ENCODE measurements around the gene PLP2. TPM values are rescaled to one million over a fixed set of nuclear protein-coding genes. Genes with fewer than 3 reads are reported as not detected.

Gene PLP2
- total and polyA plus RNA-seq, 2 of the 4 experiments (the other 2 are of a cell fraction) = 22.6 to 156 TPM

DNA sequence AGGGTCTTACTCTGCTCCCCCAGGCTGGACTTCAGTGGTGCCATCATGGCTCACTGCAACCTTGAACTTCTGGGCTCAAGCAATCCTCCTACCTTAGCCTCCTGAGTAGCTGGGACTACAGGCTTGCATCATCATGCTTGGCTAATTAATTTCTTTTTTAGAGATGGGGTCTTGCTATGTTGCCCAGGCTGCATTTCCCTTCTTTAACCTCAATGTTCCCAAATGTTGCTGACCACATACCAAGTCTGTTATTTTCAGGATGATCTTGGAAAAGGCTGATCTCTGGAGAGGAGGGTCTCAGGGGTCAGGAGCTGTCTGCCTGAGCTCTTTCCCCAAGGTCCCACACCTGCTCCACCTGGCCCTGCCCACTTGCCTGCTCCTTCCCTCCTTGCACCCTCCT is 48.4 kb downstream of the PLP2 start:
- no TSS peak for BruUV-seq (replicated peaks)
- Histone ChIP-seq H2BK120ac (ENCODE audit: low read depth, low read length) (no peak overlapping the region), H3K36me3 (ENCODE audit: control insufficient read depth, insufficient read depth, low read length) (no peaks in the 10 kb centered on the region), H2BK15ac (ENCODE audit: low read depth, low read length) (no peak overlapping the region), H2AK5ac (ENCODE audit: low read depth, low read length) (no peak overlapping the region), H3K4me3 (ENCODE audit: insufficient read depth, low read depth, low read length) (no peak overlapping the region), H2BK20ac (ENCODE audit: low read depth, low read length) (no peak overlapping the region), H3K9ac (ENCODE audit: low read depth, low read length) (no peak overlapping the region), H3K18ac (ENCODE audit: low read depth, low read length) (no peak overlapping the region), H2AFZ (replicated peaks; ENCODE audit: low read length, poor library complexity) (no peak overlapping the region), H3K4me1 (ENCODE audit: control insufficient read depth, insufficient read depth, low read length) (no peaks in the 10 kb centered on the region), H3K23ac (ENCODE audit: low read depth, low read length) (no peak overlapping the region), H3K14ac (replicated peaks; ENCODE audit: low read depth, low read length) (no peak overlapping the region), H3K4me2 (ENCODE audit: low read depth, low read length) (no peak overlapping the region), H3K27ac (ENCODE audit: insufficient read depth, low read length) (no peak overlapping the region), H3K27me3 (ENCODE audit: control insufficient read depth, insufficient read depth, low read length) (peaks cover 2% of the 10 kb centered on the region), H4K5ac (ENCODE audit: low read depth, low read length) (no peak overlapping the region), H4K20me1 (ENCODE audit: insufficient read depth, low read length) (no peaks in the 10 kb centered on the region), H3K79me1 (ENCODE audit: low read depth in 1 of 2, low read length in 2 of 2) (no peaks in the 10 kb centered on the region), H2BK5ac (ENCODE audit: low read depth, low read length, poor library complexity, severe bottlenecking) (no peak overlapping the region), H3K9me3 (ENCODE audit: control insufficient read depth, insufficient read depth, low read length) (peaks cover 2% of the 10 kb centered on the region), H4K8ac (ENCODE audit: low read depth in 2 of 2, low read length in 2 of 2) (no peak overlapping the region), H3K56ac (ENCODE audit: extremely low read depth, insufficient read depth, low read length) (no peak overlapping the region), H3K9me1 (ENCODE audit: insufficient read depth, low read length) (no peaks in the 10 kb centered on the region), H2AK9ac (replicated peaks; ENCODE audit: low read depth, low read length, poor library complexity) (no peak overlapping the region), H4K91ac (ENCODE audit: insufficient read depth, low read depth, low read length) (no peak overlapping the region), H3K4ac (ENCODE audit: low read depth, low read length) (no peak overlapping the region)
- POLR2A ChIA-PET (ENCODE audit: unreplicated experiment) = no interaction called here
- ATAC-seq (ENCODE audit: low read depth) (no peak), DNase-seq (no peak)
- in situ Hi-C loops (cut with MboI; ENCODE audit: low sequenced_read_pairs) (no loop called here), dilution Hi-C loops (cut with HindIII; ENCODE audit: low sequenced_read_pairs, unreplicated experiment) (no loop called here), intact Hi-C loops (cut with micrococcal nuclease) (no loop called here)
- TF ChIP-seq, protein P1, sequence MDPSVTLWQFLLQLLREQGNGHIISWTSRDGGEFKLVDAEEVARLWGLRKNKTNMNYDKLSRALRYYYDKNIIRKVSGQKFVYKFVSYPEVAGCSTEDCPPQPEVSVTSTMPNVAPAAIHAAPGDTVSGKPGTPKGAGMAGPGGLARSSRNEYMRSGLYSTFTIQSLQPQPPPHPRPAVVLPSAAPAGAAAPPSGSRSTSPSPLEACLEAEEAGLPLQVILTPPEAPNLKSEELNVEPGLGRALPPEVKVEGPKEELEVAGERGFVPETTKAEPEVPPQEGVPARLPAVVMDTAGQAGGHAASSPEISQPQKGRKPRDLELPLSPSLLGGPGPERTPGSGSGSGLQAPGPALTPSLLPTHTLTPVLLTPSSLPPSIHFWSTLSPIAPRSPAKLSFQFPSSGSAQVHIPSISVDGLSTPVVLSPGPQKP (IDR thresholded peaks at IDR 0.05; ENCODE audit: borderline replicate concordance, low read depth, low read length) = no peak
- TF ChIP-seq NFE2L2 (IDR thresholded peaks at IDR 0.05; ENCODE audit: low read depth, low read length) (no peak), CEBPB (IDR thresholded peaks at IDR 0.05; ENCODE audit: low read depth, low read length) (no peak), POLR2A (IDR thresholded peaks at IDR 0.05; ENCODE audit: low read depth, low read length) (no peak), SMC3 (IDR thresholded peaks at IDR 0.05; ENCODE audit: low read depth, low read length) (no peak), RCOR1 (IDR thresholded peaks at IDR 0.05; ENCODE audit: insufficient replicate concordance, low read length) (no peak), MAZ (IDR thresholded peaks at IDR 0.05; ENCODE audit: borderline replicate concordance, low read depth, low read length) (no peak), FOS (IDR thresholded peaks at IDR 0.05; ENCODE audit: low read depth, low read length) (no peak), RAD21 (IDR thresholded peaks at IDR 0.05; ENCODE audit: low read length) (no peak), BHLHE40 (IDR thresholded peaks at IDR 0.05; ENCODE audit: low read depth, low read length) (no peak), MXI1 (IDR thresholded peaks at IDR 0.05; ENCODE audit: borderline replicate concordance, low read depth, low read length) (no peak), RFX5 (IDR thresholded peaks at IDR 0.05; ENCODE audit: low read depth, low read length) (no peak), CHD1 (IDR thresholded peaks at IDR 0.05; ENCODE audit: low read depth, low read length) (no peak), MAFK (IDR thresholded peaks at IDR 0.05; ENCODE audit: low read depth, low read length) (no peak)
- TF ChIP-seq, protein P2, sequence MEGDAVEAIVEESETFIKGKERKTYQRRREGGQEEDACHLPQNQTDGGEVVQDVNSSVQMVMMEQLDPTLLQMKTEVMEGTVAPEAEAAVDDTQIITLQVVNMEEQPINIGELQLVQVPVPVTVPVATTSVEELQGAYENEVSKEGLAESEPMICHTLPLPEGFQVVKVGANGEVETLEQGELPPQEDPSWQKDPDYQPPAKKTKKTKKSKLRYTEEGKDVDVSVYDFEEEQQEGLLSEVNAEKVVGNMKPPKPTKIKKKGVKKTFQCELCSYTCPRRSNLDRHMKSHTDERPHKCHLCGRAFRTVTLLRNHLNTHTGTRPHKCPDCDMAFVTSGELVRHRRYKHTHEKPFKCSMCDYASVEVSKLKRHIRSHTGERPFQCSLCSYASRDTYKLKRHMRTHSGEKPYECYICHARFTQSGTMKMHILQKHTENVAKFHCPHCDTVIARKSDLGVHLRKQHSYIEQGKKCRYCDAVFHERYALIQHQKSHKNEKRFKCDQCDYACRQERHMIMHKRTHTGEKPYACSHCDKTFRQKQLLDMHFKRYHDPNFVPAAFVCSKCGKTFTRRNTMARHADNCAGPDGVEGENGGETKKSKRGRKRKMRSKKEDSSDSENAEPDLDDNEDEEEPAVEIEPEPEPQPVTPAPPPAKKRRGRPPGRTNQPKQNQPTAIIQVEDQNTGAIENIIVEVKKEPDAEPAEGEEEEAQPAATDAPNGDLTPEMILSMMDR (conservative IDR thresholded peaks at IDR 0.05; ENCODE audit: low read depth, low read length) = no peak
- TF ChIP-seq, protein P3, sequence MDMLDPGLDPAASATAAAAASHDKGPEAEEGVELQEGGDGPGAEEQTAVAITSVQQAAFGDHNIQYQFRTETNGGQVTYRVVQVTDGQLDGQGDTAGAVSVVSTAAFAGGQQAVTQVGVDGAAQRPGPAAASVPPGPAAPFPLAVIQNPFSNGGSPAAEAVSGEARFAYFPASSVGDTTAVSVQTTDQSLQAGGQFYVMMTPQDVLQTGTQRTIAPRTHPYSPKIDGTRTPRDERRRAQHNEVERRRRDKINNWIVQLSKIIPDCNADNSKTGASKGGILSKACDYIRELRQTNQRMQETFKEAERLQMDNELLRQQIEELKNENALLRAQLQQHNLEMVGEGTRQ (IDR thresholded peaks at IDR 0.05; ENCODE audit: low read depth, low read length) = no peak
- CTCF ChIA-PET = no interaction called here

All from IMR-90 (cell line).